Parathyroid adenoma (tissue), 2 donors: Measurements from ENCODE around the gene MTA2.
"Not testable (repeated sequence)": the region's sequence is repeated elsewhere in the genome, so short reads cannot be mapped to it uniquely, and the experiment has no call there.

Source experiments
- H2AFZ ChIP-seq: fragments of 300-600 bp; sonication (generic); one replicate; pipeline ENCODE4 v1.7.0; 2017; ENCODE audit warnings: antibody characterized with exemption, mild to moderate bottlenecking
- H3K27ac ChIP-seq: fragments of 300-600 bp; sonication (generic); one replicate; pipeline ENCODE4 v1.7.0; 2017
- H3K27me3 ChIP-seq: fragments of 300-600 bp; sonication (generic); one replicate; pipeline ENCODE4 v1.7.0; 2017; ENCODE audit warnings: low read length; ENCODE audit not compliant: control insufficient read depth, insufficient read depth
- H3K36me3 ChIP-seq: fragments of 300-600 bp; sonication (generic); one replicate; pipeline ENCODE4 v1.7.0; 2017; ENCODE audit warnings: low read length; ENCODE audit not compliant: control insufficient read depth, insufficient read depth
- H3K4me1 ChIP-seq: fragments of 300-600 bp; sonication (generic); one replicate; pipeline ENCODE4 v1.7.0; 2017; ENCODE audit warnings: control low read depth
- H3K4me2 ChIP-seq: fragments of 300-600 bp; sonication (generic); one replicate; pipeline ENCODE4 v1.7.0; 2017; ENCODE audit warnings: low read length
- H3K4me3 ChIP-seq: fragments of 300-600 bp; sonication (generic); one replicate; pipeline ENCODE4 v1.7.0; 2017; ENCODE audit warnings: low read depth, low read length
- H3K79me2 ChIP-seq: fragments of 300-600 bp; sonication (generic); one replicate; pipeline ENCODE4 v1.7.0; 2017; ENCODE audit warnings: control low read depth
- H3K9ac ChIP-seq: fragments of 300-600 bp; sonication (generic); one replicate; pipeline ENCODE4 v1.7.0; 2017; ENCODE audit warnings: mild to moderate bottlenecking
- H3K9me3 ChIP-seq: fragments of 300-600 bp; sonication (generic); one replicate; pipeline ENCODE4 v1.7.0; 2017; ENCODE audit warnings: low read length; ENCODE audit not compliant: control insufficient read depth
- CTCF ChIP-seq: fragments of 300-600 bp; sonication (generic); IDR thresholded peaks from one replicate; pipeline ENCODE4 v1.7.0; 2017; ENCODE audit warnings: antibody characterized with exemption, mild to moderate bottlenecking
- donor health status: primary hyperparathyroidism.

Gene MTA2

GRCh38 chr11:62588966-62589637, 12.6 kb downstream of the MTA2 start:
- no peak for TF ChIP-seq CTCF
- peaks cover 8% of the 10 kb centered on the region for H3K4me1 ChIP-seq

GRCh38 chr11:62585356-62585755, 16.3 kb downstream of the MTA2 start:
- H3K36me3 ChIP-seq, H3K27ac ChIP-seq, H3K9me3 ChIP-seq, H3K9ac ChIP-seq, H3K4me2 ChIP-seq, H3K4me3 ChIP-seq, H3K4me1 ChIP-seq, H3K79me2 ChIP-seq, H3K27me3 ChIP-seq, H2AFZ ChIP-seq: not testable (repeated sequence)

More at GRCh38 chr11:62588966-62589637, 12.6 kb downstream of the MTA2 start:
- Histone ChIP-seq H3K79me2 (no peaks in the 10 kb centered on the region), H3K4me2 (no peak overlapping the region), H3K4me3 (no peak overlapping the region), H3K27me3 (no peaks in the 10 kb centered on the region), H3K9ac (no peak overlapping the region), H2AFZ (no peak overlapping the region), H3K36me3 (no peaks in the 10 kb centered on the region), H3K27ac (no peak overlapping the region), H3K9me3 (no peaks in the 10 kb centered on the region)

GRCh38 chr11:62581735-62582134, 19.9 kb downstream of the MTA2 start:
- H3K9ac ChIP-seq, H3K4me2 ChIP-seq, H3K4me3 ChIP-seq, H3K27ac ChIP-seq, H3K4me1 ChIP-seq, H3K36me3 ChIP-seq, H3K79me2 ChIP-seq, H3K27me3 ChIP-seq, H2AFZ ChIP-seq, H3K9me3 ChIP-seq: not testable (repeated sequence)

GRCh38 chr11:62580959-62581715, 20.5 kb downstream of the MTA2 start:
- TF ChIP-seq CTCF: no peak
- Histone ChIP-seq H3K27ac (no peak overlapping the region), H3K4me1 (no peaks in the 10 kb centered on the region), H3K4me3 (no peak overlapping the region), H3K36me3 (no peaks in the 10 kb centered on the region), H3K9ac (no peak overlapping the region), H3K79me2 (no peaks in the 10 kb centered on the region), H3K4me2 (no peak overlapping the region), H3K9me3 (no peaks in the 10 kb centered on the region), H2AFZ (no peak overlapping the region), H3K27me3 (no peaks in the 10 kb centered on the region)

- Histone ChIP-seq H3K27ac (no peak overlapping the region), H3K79me2 (no peaks in the 10 kb centered on the region), H3K4me2 (no peak overlapping the region), H3K9ac (no peak overlapping the region), H3K4me1 (no peaks in the 10 kb centered on the region), H3K9me3 (no peaks in the 10 kb centered on the region), H3K36me3 (no peaks in the 10 kb centered on the region), H2AFZ (no peak overlapping the region), H3K4me3 (no peak overlapping the region), H3K27me3 (no peaks in the 10 kb centered on the region)
- no peak for TF ChIP-seq CTCF
Observed at GRCh38 chr11:62579252-62579651, 22.4 kb downstream of the MTA2 start.
